HepG2 (cell line): Measurements from ENCODE around the gene CDC42BPG. TPM values are rescaled to one million over a fixed set of nuclear protein-coding genes. Genes with fewer than 3 reads are reported as not detected.

Source experiments
- ARNT2 ChIP-seq: sonication (generic); formaldehyde crosslinking; IDR thresholded peaks from 2 replicates; pipeline ENCODE4 v1.8.0; 2022; ENCODE audit warnings: mild to moderate bottlenecking, low read depth, missing genetic modification reagents, moderate library complexity
- BHLHE40 ChIP-seq: IDR thresholded peaks from 2 replicates; pipeline ENCODE4 v1.6.1; 2011; ENCODE audit warnings: low read length, improper control_type of control experiment
- CCDC6 ChIP-seq: sonication (generic); formaldehyde crosslinking; IDR thresholded peaks from 2 replicates; pipeline ENCODE4 v1.8.1; 2022; ENCODE audit warnings: mild to moderate bottlenecking, missing genetic modification reagents, moderate library complexity
- CHCHD3 ChIP-seq: sonication (generic); formaldehyde crosslinking; IDR thresholded peaks from 2 replicates; pipeline ENCODE4 v1.8.0; 2022; ENCODE audit warnings: mild to moderate bottlenecking, missing genetic modification reagents, moderate library complexity
- HES4 ChIP-seq: sonication (generic); formaldehyde crosslinking; IDR thresholded peaks from 2 replicates; pipeline ENCODE4 v1.9.0; 2021; ENCODE audit warnings: mild to moderate bottlenecking, missing genetic modification reagents, borderline replicate concordance
- HOXD1 ChIP-seq: sonication (generic); formaldehyde crosslinking; IDR thresholded peaks from 2 replicates; pipeline ENCODE4 v1.5.0; 2020; ENCODE audit warnings: missing genetic modification reagents
- KAT7 ChIP-seq: IDR thresholded peaks from 2 replicates; pipeline ENCODE4 v1.6.1; 2018; ENCODE audit warnings: borderline replicate concordance, missing compliant biosample characterization
- KDM5A ChIP-seq: fragments of 200-600 bp; sonication (generic); IDR thresholded peaks from 2 replicates; pipeline ENCODE4 v1.7.0; 2018; ENCODE audit warnings: antibody characterized with exemption, mild to moderate bottlenecking, low read length, borderline replicate concordance
- KLF13 ChIP-seq: sonication (generic); formaldehyde crosslinking; IDR thresholded peaks from 2 replicates; pipeline ENCODE4 v1.4.0; 2020; ENCODE audit warnings: mild to moderate bottlenecking, missing genetic modification reagents
- MXD3 ChIP-seq: IDR thresholded peaks from 2 replicates; pipeline ENCODE4 v1.6.1; 2016; ENCODE audit warnings: mild to moderate bottlenecking, missing biosample characterization, missing genetic modification reagents
- NONO ChIP-seq, 2 experiments: fragments of 450-650 bp in 1 of 2; sonication (generic) in 1 of 2; formaldehyde crosslinking in 1 of 2; IDR thresholded peaks in 1 of 2; conservative IDR thresholded peaks in 1 of 2; 2 replicates each; pipeline versions ENCODE4 v1.6.1 to v1.8.0; 2017 to 2022; ENCODE audit warnings: mild to moderate bottlenecking in 1 of 2, missing genetic modification reagents in 1 of 2, moderate library complexity in 1 of 2
- PAF1 ChIP-seq: IDR thresholded peaks from 2 replicates; pipeline ENCODE4 v1.6.1; 2016; ENCODE audit warnings: missing genetic modification reagents, missing compliant biosample characterization
- PPARG ChIP-seq: conservative IDR thresholded peaks from 2 replicates; pipeline ENCODE4 v1.6.1; 2016; ENCODE audit warnings: missing biosample characterization, missing genetic modification reagents
- RARA ChIP-seq: IDR thresholded peaks from 2 replicates; pipeline ENCODE4 v1.6.1; 2016; ENCODE audit warnings: missing genetic modification reagents, missing compliant biosample characterization
- RBM22 ChIP-seq: fragments of 200-400 bp; formaldehyde crosslinking; optimal IDR thresholded peaks from 2 replicates; pipeline ENCODE3; 2017; ENCODE audit warnings: mild to moderate bottlenecking, low read length, moderate library complexity
- SAFB2 ChIP-seq: sonication (generic); formaldehyde crosslinking; IDR thresholded peaks from 2 replicates; pipeline ENCODE4 v1.5.1; 2020; ENCODE audit warnings: missing genetic modification reagents, low read depth, mild to moderate bottlenecking, borderline replicate concordance
- SRF ChIP-seq: IDR thresholded peaks from 2 replicates; pipeline ENCODE4 v1.6.1; 2011; ENCODE audit warnings: mild to moderate bottlenecking, low read depth, low read length, moderate library complexity
- ZBTB8A ChIP-seq: sonication (generic); formaldehyde crosslinking; IDR thresholded peaks from 2 replicates; pipeline ENCODE4 v1.4.0; 2020; ENCODE audit warnings: mild to moderate bottlenecking, low read depth, missing genetic modification reagents, borderline replicate concordance
- ZNF263 ChIP-seq: sonication (generic); formaldehyde crosslinking; IDR thresholded peaks from 2 replicates; pipeline ENCODE4 v1.4.0; 2020; ENCODE audit warnings: missing genetic modification reagents
- ZNF383 ChIP-seq: sonication (generic); formaldehyde crosslinking; IDR thresholded peaks from 2 replicates; pipeline ENCODE4 v1.4.0; 2020; ENCODE audit warnings: missing genetic modification reagents, mild to moderate bottlenecking, borderline replicate concordance
- ZNF569 ChIP-seq: sonication (generic); formaldehyde crosslinking; IDR thresholded peaks from 2 replicates; pipeline ENCODE4 v1.5.0; 2020; ENCODE audit warnings: mild to moderate bottlenecking, missing genetic modification reagents, moderate library complexity, borderline replicate concordance
- ZNF572 ChIP-seq: sonication (generic); formaldehyde crosslinking; IDR thresholded peaks from 2 replicates; pipeline ENCODE4 v1.5.1; 2020; ENCODE audit warnings: mild to moderate bottlenecking, missing genetic modification reagents
- ZNF740 ChIP-seq: sonication (generic); formaldehyde crosslinking; IDR thresholded peaks from 2 replicates; pipeline ENCODE4 v1.4.0; 2020; ENCODE audit warnings: missing genetic modification reagents
- ZNF841 ChIP-seq: sonication (generic); formaldehyde crosslinking; IDR thresholded peaks from 2 replicates; pipeline ENCODE4 v1.8.1; 2023; ENCODE audit warnings: missing genetic modification reagents, borderline replicate concordance
- ZNF878 ChIP-seq: sonication (generic); formaldehyde crosslinking; IDR thresholded peaks from 2 replicates; pipeline ENCODE4 v1.8.1; 2023; ENCODE audit warnings: mild to moderate bottlenecking, missing genetic modification reagents, moderate library complexity
- polyA plus RNA-seq, 8 experiments: library from polyadenylated mRNA; depleted of rRNA in 3 of 8; stranded (reverse) in 7 of 8; unstranded in 1 of 8; fragments of >200 nt; fragmentation: Illumina TruSeq in 4 of 8; extraction: Trizol in 4 of 8; gene quantifications; 2 replicates each; pipeline versions ENCODE4 v1.2.1 to v1.2.3, GENCODE V29; 2011 to 2016; ENCODE audit warnings: low read depth in 4 of 8, missing spikeins in 1 of 8, mixed read lengths in 1 of 8; ENCODE audit not compliant: insufficient read depth in 1 of 8
- total RNA-seq, 5 experiments: library from RNA; depleted of rRNA; stranded (reverse); fragments of >200 nt; fragmentation: Illumina TruSeq; extraction: Trizol; gene quantifications; 2 replicates each; pipeline ENCODE4 v1.2.3, GENCODE V29; 2016; ENCODE audit warnings: low read depth in 1 of 5
- TF ChIP-seq, protein P1 (sequence below): sonication (generic); formaldehyde crosslinking; IDR thresholded peaks from 2 replicates; pipeline ENCODE4 v1.4.0; 2020; ENCODE audit warnings: missing genetic modification reagents
- TF ChIP-seq, protein P2 (sequence below): sonication (generic); formaldehyde crosslinking; IDR thresholded peaks from 2 replicates; pipeline ENCODE4 v1.5.0; 2020; ENCODE audit warnings: mild to moderate bottlenecking, missing genetic modification reagents

Gene CDC42BPG
- total and polyA plus RNA-seq, 2 of the 13 experiments (the other 11 are each of a cell fraction or from before 2014, with no cell fraction given) = 0.55 to 1.4 TPM

- TF ChIP-seq, protein P1, sequence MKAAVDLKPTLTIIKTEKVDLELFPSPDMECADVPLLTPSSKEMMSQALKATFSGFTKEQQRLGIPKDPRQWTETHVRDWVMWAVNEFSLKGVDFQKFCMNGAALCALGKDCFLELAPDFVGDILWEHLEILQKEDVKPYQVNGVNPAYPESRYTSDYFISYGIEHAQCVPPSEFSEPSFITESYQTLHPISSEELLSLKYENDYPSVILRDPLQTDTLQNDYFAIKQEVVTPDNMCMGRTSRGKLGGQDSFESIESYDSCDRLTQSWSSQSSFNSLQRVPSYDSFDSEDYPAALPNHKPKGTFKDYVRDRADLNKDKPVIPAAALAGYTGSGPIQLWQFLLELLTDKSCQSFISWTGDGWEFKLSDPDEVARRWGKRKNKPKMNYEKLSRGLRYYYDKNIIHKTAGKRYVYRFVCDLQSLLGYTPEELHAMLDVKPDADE = no peak
- TF ChIP-seq, protein P2, sequence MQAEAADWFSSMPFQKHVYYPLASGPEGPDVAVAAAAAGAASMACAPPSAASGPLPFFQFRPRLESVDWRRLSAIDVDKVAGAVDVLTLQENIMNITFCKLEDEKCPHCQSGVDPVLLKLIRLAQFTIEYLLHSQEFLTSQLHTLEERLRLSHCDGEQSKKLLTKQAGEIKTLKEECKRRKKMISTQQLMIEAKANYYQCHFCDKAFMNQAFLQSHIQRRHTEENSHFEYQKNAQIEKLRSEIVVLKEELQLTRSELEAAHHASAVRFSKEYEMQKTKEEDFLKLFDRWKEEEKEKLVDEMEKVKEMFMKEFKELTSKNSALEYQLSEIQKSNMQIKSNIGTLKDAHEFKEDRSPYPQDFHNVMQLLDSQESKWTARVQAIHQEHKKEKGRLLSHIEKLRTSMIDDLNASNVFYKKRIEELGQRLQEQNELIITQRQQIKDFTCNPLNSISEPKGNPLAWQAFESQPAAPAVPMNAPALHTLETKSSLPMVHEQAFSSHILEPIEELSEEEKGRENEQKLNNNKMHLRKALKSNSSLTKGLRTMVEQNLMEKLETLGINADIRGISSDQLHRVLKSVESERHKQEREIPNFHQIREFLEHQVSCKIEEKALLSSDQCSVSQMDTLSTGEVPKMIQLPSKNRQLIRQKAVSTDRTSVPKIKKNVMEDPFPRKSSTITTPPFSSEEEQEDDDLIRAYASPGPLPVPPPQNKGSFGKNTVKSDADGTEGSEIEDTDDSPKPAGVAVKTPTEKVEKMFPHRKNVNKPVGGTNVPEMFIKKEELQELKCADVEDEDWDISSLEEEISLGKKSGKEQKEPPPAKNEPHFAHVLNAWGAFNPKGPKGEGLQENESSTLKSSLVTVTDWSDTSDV (CRISPR knock-in tag) = no peak
- TF ChIP-seq PPARG (no peak), ZNF841 (CRISPR knock-in tag) (no peak), ZNF263 (CRISPR knock-in tag) (no peak), ARNT2 (CRISPR knock-in tag) (no peak), RARA (CRISPR knock-in tag) (peak; percentile 35; the same call in 1 of the 2 replicates), KDM5A (no peak), HOXD1 (CRISPR knock-in tag) (0 out of 2 replicates have a peak, but pooled peaks have one; percentile 17), SRF (no peak), MXD3 (no peak), PAF1 (no peak), BHLHE40 (no peak), ZNF572 (CRISPR knock-in tag) (no peak), HES4 (CRISPR knock-in tag) (no peak), RBM22 (no peak), ZBTB8A (CRISPR knock-in tag) (no peak), CCDC6 (CRISPR knock-in tag) (peak; percentile 57; the same call in 1 of the 2 replicates), ZNF740 (CRISPR knock-in tag) (no peak), KLF13 (CRISPR knock-in tag) (no peak), KAT7 (no peak), NONO (IDR thresholded peaks at IDR 0.05) (no peak), NONO (CRISPR knock-in tag; conservative IDR thresholded peaks at IDR 0.05) (peak; percentile 63; the same call in 1 of the 2 replicates), ZNF569 (no peak), ZNF383 (CRISPR knock-in tag) (no peak), ZNF878 (CRISPR knock-in tag) (0 out of 2 replicates have a peak, but pooled peaks have one; percentile 23), SAFB2 (CRISPR knock-in tag) (no peak), CHCHD3 (CRISPR knock-in tag) (no peak)
Measured at GRCh38 chr11:64870176-64870892, 25.9 kb upstream of the CDC42BPG start (continued).
